ENCODE measurements around the gene FCHO2. TPM values are rescaled to one million over a fixed set of nuclear protein-coding genes. Genes with fewer than 3 reads are reported as not detected.

Gene FCHO2
- polyA plus RNA-seq, 1 donor from 2014 or later, result 1.3 TPM

DNA sequence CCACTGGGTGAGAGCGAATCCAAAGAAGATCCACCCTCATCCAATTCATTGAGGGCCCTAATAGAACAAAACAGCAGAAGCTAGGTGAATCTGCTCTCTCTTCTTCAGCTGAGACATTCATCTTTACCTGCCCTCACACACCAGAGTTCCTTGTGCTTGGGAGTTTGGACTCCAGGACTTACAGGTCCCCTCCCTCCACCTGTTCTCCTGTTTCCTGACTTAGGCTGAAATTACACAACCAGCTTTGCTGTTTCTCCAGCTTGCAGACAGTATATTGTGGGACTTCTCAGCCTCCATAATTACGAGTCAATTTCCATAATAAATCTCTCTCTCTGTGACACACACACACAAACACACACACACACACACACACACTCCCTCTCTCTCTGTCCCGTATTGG is 183.6 kb downstream of the FCHO2 start:
- Mint-ChIP-seq H3K9me3 (peaks cover 0 to 3% (median 0%) of the 10 kb centered on the region in 3 donors), H3K27ac (no peak overlapping the region), H3K27me3 (peaks cover 26% of the 10 kb centered on the region), H3K36me3 (no peaks in the 10 kb centered on the region), H3K4me1 (peaks cover 0 to 1% (median 0%) of the 10 kb centered on the region in 3 donors), H3K4me3 (no peak overlapping the region)

Other genes with a start within 250 kb of the FCHO2 start
- gene TNPO1, start 139.4 kb upstream of the FCHO2 start, polyA plus RNA-seq, result 40.9 TPM
- gene TMEM171, start 164.5 kb downstream of the FCHO2 start, polyA plus RNA-seq, result not detected
- not detected for gene TMEM174, start 217.2 kb downstream of the FCHO2 start, polyA plus RNA-seq

Measured in IgD-negative memory B cell (primary cell).